Measurements from ENCODE around the gene RBM15. TPM values are rescaled to one million over a fixed set of nuclear protein-coding genes. Genes with fewer than 3 reads are reported as not detected.
A peak's percentile ranks its signal among the peaks of the same experiment; 100 is the strongest.

RBM15 gene
- total and polyA plus RNA-seq, 2 of the 4 experiments (the other 2 are of a cell fraction): 6.3 to 31.7 TPM

DNA sequence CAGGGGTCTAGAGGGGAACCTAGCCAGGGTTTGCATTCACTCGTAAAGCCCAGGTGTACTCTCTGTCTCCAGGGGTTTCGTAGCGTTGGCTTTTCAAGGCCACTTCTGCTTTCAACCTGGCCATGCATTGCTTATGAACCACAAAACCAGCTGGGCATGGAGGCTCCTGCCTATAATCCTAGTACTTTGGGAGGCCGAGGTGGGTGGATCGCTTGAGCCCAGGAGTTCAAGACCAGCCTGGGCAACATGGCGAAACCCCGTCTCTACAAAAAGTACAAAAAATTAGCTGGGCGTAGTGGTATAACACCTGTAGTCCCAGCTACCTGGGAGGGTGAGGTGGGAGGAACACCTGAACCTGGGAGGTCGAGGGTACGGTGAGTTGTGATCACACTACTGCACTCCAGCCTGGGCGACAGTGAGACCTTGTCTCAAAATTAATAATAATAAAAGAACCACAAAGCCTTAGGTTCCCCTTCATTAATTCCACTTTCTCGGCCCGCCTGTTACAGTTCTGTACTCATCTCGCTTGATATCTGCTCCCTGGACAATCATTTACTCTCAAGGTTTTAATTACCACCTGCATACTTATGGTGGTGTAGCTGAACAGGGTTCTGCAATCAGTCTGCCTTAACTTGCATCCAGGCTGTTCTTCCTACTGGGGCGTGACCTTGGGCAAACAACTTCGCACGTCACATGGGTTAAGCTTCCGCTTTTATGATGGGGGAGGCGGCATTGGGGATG lies 45.6 kb downstream of the RBM15 start:
- dilution Hi-C loops (cut with HindIII; ENCODE audit: low sequenced_read_pairs, unreplicated experiment): no loop called here
- WGBS, 2 experiments (ENCODE audit: extremely low coverage in 2 of 2, insufficient read length in 1 of 2): 100% methylated on average over 2 of the region's 19 CpGs; no CpG with 5 or more reads in 1 of the 2 experiments
- Histone ChIP-seq H3K14ac (replicated peaks; ENCODE audit: low read depth, low read length) (0 out of 2 replicates have a peak overlapping the region, but pooled peaks have one; percentile 2), H3K27ac (ENCODE audit: insufficient read depth, low read length) (no peak overlapping the region), H3K56ac (ENCODE audit: extremely low read depth, insufficient read depth, low read length) (no peak overlapping the region), H3K18ac (ENCODE audit: low read depth, low read length) (no peak overlapping the region), H3K79me1 (ENCODE audit: low read depth in 1 of 2, low read length in 2 of 2) (peaks cover 0 to 27% of the 10 kb centered on the region in 2 experiments; a peak in 3 of 4 replicates), H4K91ac (ENCODE audit: insufficient read depth, low read depth, low read length) (no peak overlapping the region), H3K9me3 (ENCODE audit: control insufficient read depth, insufficient read depth, low read length) (no peaks in the 10 kb centered on the region), H3K36me3 (ENCODE audit: control insufficient read depth, insufficient read depth, low read length) (peaks cover 3% of the 10 kb centered on the region; the same call in 1 of the 2 replicates), H3K9me1 (ENCODE audit: insufficient read depth, low read length) (peaks cover 6% of the 10 kb centered on the region; the same call in 1 of the 2 replicates), H2BK15ac (ENCODE audit: low read depth, low read length) (no peak overlapping the region), H2BK5ac (ENCODE audit: low read depth, low read length, poor library complexity, severe bottlenecking) (peak overlapping the region; percentile 28), H3K4me3 (ENCODE audit: insufficient read depth, low read depth, low read length) (no peak overlapping the region), H3K27me3 (ENCODE audit: control insufficient read depth, insufficient read depth, low read length) (no peaks in the 10 kb centered on the region), H2BK20ac (ENCODE audit: low read depth, low read length) (no peak overlapping the region), H2AK9ac (replicated peaks; ENCODE audit: low read depth, low read length, poor library complexity) (no peak overlapping the region), H3K4me2 (ENCODE audit: low read depth, low read length) (no peak overlapping the region), H3K9ac (ENCODE audit: low read depth, low read length) (no peak overlapping the region), H3K4ac (ENCODE audit: low read depth, low read length) (no peak overlapping the region), H4K5ac (ENCODE audit: low read depth, low read length) (no peak overlapping the region; the same call in 1 of the 2 replicates), H2BK120ac (ENCODE audit: low read depth, low read length) (no peak overlapping the region), H2AFZ (replicated peaks; ENCODE audit: low read length, poor library complexity) (no peak overlapping the region), H3K23ac (ENCODE audit: low read depth, low read length) (no peak overlapping the region), H4K20me1 (ENCODE audit: insufficient read depth, low read length) (no peaks in the 10 kb centered on the region), H3K4me1 (ENCODE audit: control insufficient read depth, insufficient read depth, low read length) (peaks cover 22% of the 10 kb centered on the region), H2AK5ac (ENCODE audit: low read depth, low read length) (peak overlapping the region; percentile 29; the same call in 1 of the 2 replicates), H4K8ac (ENCODE audit: low read depth in 2 of 2, low read length in 2 of 2) (no peak overlapping the region)
- BruUV-seq (replicated peaks): no TSS peak
- ChIA-PET CTCF (no interaction called here), POLR2A (ENCODE audit: unreplicated experiment) (no interaction called here)
- ATAC-seq (ENCODE audit: low read depth) (no peak), DNase-seq (no peak)
- intact Hi-C loops (cut with micrococcal nuclease): no loop called here
- in situ Hi-C loops (cut with MboI; ENCODE audit: low sequenced_read_pairs): no loop called here
- TF ChIP-seq RCOR1 (IDR thresholded peaks at IDR 0.05; ENCODE audit: insufficient replicate concordance, low read length): no peak
- no peak for TF ChIP-seq MXI1 (IDR thresholded peaks at IDR 0.05; ENCODE audit: borderline replicate concordance, low read depth, low read length)
- no peak for TF ChIP-seq CHD1 (IDR thresholded peaks at IDR 0.05; ENCODE audit: low read depth, low read length)
- TF ChIP-seq, protein P1, sequence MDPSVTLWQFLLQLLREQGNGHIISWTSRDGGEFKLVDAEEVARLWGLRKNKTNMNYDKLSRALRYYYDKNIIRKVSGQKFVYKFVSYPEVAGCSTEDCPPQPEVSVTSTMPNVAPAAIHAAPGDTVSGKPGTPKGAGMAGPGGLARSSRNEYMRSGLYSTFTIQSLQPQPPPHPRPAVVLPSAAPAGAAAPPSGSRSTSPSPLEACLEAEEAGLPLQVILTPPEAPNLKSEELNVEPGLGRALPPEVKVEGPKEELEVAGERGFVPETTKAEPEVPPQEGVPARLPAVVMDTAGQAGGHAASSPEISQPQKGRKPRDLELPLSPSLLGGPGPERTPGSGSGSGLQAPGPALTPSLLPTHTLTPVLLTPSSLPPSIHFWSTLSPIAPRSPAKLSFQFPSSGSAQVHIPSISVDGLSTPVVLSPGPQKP (IDR thresholded peaks at IDR 0.05; ENCODE audit: borderline replicate concordance, low read depth, low read length): no peak
- no peak for TF ChIP-seq POLR2A (IDR thresholded peaks at IDR 0.05; ENCODE audit: low read depth, low read length)
- TF ChIP-seq MAFK (IDR thresholded peaks at IDR 0.05; ENCODE audit: low read depth, low read length): no peak
- TF ChIP-seq BHLHE40 (IDR thresholded peaks at IDR 0.05; ENCODE audit: low read depth, low read length): no peak
- TF ChIP-seq MAZ (IDR thresholded peaks at IDR 0.05; ENCODE audit: borderline replicate concordance, low read depth, low read length): no peak
- no peak for TF ChIP-seq NFE2L2 (IDR thresholded peaks at IDR 0.05; ENCODE audit: low read depth, low read length)
- TF ChIP-seq, protein P2, sequence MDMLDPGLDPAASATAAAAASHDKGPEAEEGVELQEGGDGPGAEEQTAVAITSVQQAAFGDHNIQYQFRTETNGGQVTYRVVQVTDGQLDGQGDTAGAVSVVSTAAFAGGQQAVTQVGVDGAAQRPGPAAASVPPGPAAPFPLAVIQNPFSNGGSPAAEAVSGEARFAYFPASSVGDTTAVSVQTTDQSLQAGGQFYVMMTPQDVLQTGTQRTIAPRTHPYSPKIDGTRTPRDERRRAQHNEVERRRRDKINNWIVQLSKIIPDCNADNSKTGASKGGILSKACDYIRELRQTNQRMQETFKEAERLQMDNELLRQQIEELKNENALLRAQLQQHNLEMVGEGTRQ (IDR thresholded peaks at IDR 0.05; ENCODE audit: low read depth, low read length): no peak
- TF ChIP-seq RAD21 (IDR thresholded peaks at IDR 0.05; ENCODE audit: low read length): no peak
- no peak for TF ChIP-seq RFX5 (IDR thresholded peaks at IDR 0.05; ENCODE audit: low read depth, low read length)
- TF ChIP-seq FOS (IDR thresholded peaks at IDR 0.05; ENCODE audit: low read depth, low read length): no peak
- TF ChIP-seq, protein P3, sequence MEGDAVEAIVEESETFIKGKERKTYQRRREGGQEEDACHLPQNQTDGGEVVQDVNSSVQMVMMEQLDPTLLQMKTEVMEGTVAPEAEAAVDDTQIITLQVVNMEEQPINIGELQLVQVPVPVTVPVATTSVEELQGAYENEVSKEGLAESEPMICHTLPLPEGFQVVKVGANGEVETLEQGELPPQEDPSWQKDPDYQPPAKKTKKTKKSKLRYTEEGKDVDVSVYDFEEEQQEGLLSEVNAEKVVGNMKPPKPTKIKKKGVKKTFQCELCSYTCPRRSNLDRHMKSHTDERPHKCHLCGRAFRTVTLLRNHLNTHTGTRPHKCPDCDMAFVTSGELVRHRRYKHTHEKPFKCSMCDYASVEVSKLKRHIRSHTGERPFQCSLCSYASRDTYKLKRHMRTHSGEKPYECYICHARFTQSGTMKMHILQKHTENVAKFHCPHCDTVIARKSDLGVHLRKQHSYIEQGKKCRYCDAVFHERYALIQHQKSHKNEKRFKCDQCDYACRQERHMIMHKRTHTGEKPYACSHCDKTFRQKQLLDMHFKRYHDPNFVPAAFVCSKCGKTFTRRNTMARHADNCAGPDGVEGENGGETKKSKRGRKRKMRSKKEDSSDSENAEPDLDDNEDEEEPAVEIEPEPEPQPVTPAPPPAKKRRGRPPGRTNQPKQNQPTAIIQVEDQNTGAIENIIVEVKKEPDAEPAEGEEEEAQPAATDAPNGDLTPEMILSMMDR (conservative IDR thresholded peaks at IDR 0.05; ENCODE audit: low read depth, low read length): no peak
- no peak for TF ChIP-seq SMC3 (IDR thresholded peaks at IDR 0.05; ENCODE audit: low read depth, low read length)

Data from IMR-90 (cell line).